HepG2 (cell line): Measurements from ENCODE around the gene TBC1D22A. TPM values are rescaled to one million over a fixed set of nuclear protein-coding genes. Genes with fewer than 3 reads are reported as not detected.

Experiments used
- ERF ChIP-seq: IDR thresholded peaks from 2 replicates; pipeline ENCODE4 v1.6.1; 2018; ENCODE audit warnings: missing biosample characterization, missing genetic modification reagents
- HIC2 ChIP-seq: sonication (generic); formaldehyde crosslinking; IDR thresholded peaks from 2 replicates; pipeline ENCODE4 v1.9.0; 2022; ENCODE audit warnings: low read depth, missing genetic modification reagents
- KLF12 ChIP-seq: sonication (generic); formaldehyde crosslinking; IDR thresholded peaks from 2 replicates; pipeline ENCODE4 v1.4.0; 2020; ENCODE audit warnings: missing genetic modification reagents, borderline replicate concordance
- NFKB2 ChIP-seq: sonication (generic); formaldehyde crosslinking; IDR thresholded peaks from 2 replicates; pipeline ENCODE4 v1.4.0; 2020; ENCODE audit warnings: missing genetic modification reagents, borderline replicate concordance
- ZFP37 ChIP-seq: sonication (generic); formaldehyde crosslinking; IDR thresholded peaks from 2 replicates; pipeline ENCODE4 v1.4.0; 2020; ENCODE audit warnings: missing genetic modification reagents, borderline replicate concordance
- ZFP91 ChIP-seq: sonication (generic); formaldehyde crosslinking; IDR thresholded peaks from 2 replicates; pipeline ENCODE4 v1.9.0; 2022; ENCODE audit warnings: missing genetic modification reagents, mild to moderate bottlenecking, borderline replicate concordance
- ZNF570 ChIP-seq: sonication (generic); formaldehyde crosslinking; IDR thresholded peaks from 2 replicates; pipeline ENCODE4 v1.4.0; 2020; ENCODE audit warnings: mild to moderate bottlenecking, missing genetic modification reagents, borderline replicate concordance
- ZNF775 ChIP-seq: sonication (generic); formaldehyde crosslinking; IDR thresholded peaks from 2 replicates; pipeline ENCODE4 v1.4.0; 2020; ENCODE audit warnings: missing genetic modification reagents, mild to moderate bottlenecking, moderate library complexity, borderline replicate concordance
- polyA plus RNA-seq, 8 experiments: library from polyadenylated mRNA; depleted of rRNA in 3 of 8; stranded (reverse) in 7 of 8; unstranded in 1 of 8; fragments of >200 nt; fragmentation: Illumina TruSeq in 4 of 8; extraction: Trizol in 4 of 8; gene quantifications; 2 replicates each; pipeline versions ENCODE4 v1.2.1 to v1.2.3, GENCODE V29; 2011 to 2016; ENCODE audit warnings: low read depth in 4 of 8, missing spikeins in 1 of 8, mixed read lengths in 1 of 8; ENCODE audit not compliant: insufficient read depth in 1 of 8
- total RNA-seq, 5 experiments: library from RNA; depleted of rRNA; stranded (reverse); fragments of >200 nt; fragmentation: Illumina TruSeq; extraction: Trizol; gene quantifications; 2 replicates each; pipeline ENCODE4 v1.2.3, GENCODE V29; 2016; ENCODE audit warnings: low read depth in 1 of 5
- TF ChIP-seq, protein P1 (sequence below): sonication (generic); formaldehyde crosslinking; IDR thresholded peaks from 2 replicates; pipeline ENCODE4 v1.5.1; 2020; ENCODE audit warnings: missing genetic modification reagents, mild to moderate bottlenecking, borderline replicate concordance
- TF ChIP-seq, protein P2 (sequence below): sonication (generic); formaldehyde crosslinking; IDR thresholded peaks from 2 replicates; pipeline ENCODE4 v1.8.0; 2022; ENCODE audit warnings: mild to moderate bottlenecking, missing genetic modification reagents
- TF ChIP-seq, protein P3 (sequence below): sonication (generic); formaldehyde crosslinking; IDR thresholded peaks from 2 replicates; pipeline ENCODE4 v1.4.0; 2020; ENCODE audit warnings: missing genetic modification reagents, low read depth, mild to moderate bottlenecking, borderline replicate concordance
- TF ChIP-seq, protein P4 (sequence below), 2 experiments: sonication (generic) in 1 of 2; formaldehyde crosslinking in 1 of 2; IDR thresholded peaks; 2 replicates each; pipeline versions ENCODE4 v1.6.1 to v1.9.0; 2014 to 2022; ENCODE audit warnings: antibody characterized with exemption in 1 of 2, borderline replicate concordance in 1 of 2, inconsistent platforms in 1 of 2, low read depth in 1 of 2, missing genetic modification reagents in 1 of 2

The TBC1D22A gene
- total and polyA plus RNA-seq, 2 of the 13 experiments (the other 11 are each of a cell fraction or from before 2014, with no cell fraction given) = 17.3 to 18.0 TPM

GRCh38 chr22:46738647-46739093, 23.8 kb upstream of the TBC1D22A start (continued):
- TF ChIP-seq, protein P1, sequence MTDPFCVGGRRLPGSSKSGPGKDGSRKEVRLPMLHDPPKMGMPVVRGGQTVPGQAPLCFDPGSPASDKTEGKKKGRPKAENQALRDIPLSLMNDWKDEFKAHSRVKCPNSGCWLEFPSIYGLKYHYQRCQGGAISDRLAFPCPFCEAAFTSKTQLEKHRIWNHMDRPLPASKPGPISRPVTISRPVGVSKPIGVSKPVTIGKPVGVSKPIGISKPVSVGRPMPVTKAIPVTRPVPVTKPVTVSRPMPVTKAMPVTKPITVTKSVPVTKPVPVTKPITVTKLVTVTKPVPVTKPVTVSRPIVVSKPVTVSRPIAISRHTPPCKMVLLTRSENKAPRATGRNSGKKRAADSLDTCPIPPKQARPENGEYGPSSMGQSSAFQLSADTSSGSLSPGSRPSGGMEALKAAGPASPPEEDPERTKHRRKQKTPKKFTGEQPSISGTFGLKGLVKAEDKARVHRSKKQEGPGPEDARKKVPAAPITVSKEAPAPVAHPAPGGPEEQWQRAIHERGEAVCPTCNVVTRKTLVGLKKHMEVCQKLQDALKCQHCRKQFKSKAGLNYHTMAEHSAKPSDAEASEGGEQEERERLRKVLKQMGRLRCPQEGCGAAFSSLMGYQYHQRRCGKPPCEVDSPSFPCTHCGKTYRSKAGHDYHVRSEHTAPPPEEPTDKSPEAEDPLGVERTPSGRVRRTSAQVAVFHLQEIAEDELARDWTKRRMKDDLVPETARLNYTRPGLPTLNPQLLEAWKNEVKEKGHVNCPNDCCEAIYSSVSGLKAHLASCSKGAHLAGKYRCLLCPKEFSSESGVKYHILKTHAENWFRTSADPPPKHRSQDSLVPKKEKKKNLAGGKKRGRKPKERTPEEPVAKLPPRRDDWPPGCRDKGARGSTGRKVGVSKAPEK (CRISPR knock-in tag) = no peak
- peak; percentile 35; the same call in 1 of the 2 replicates for TF ChIP-seq ERF
- TF ChIP-seq, protein P2, sequence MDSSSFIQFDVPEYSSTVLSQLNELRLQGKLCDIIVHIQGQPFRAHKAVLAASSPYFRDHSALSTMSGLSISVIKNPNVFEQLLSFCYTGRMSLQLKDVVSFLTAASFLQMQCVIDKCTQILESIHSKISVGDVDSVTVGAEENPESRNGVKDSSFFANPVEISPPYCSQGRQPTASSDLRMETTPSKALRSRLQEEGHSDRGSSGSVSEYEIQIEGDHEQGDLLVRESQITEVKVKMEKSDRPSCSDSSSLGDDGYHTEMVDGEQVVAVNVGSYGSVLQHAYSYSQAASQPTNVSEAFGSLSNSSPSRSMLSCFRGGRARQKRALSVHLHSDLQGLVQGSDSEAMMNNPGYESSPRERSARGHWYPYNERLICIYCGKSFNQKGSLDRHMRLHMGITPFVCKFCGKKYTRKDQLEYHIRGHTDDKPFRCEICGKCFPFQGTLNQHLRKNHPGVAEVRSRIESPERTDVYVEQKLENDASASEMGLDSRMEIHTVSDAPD (CRISPR knock-in tag) = no peak
- TF ChIP-seq, protein P3, sequence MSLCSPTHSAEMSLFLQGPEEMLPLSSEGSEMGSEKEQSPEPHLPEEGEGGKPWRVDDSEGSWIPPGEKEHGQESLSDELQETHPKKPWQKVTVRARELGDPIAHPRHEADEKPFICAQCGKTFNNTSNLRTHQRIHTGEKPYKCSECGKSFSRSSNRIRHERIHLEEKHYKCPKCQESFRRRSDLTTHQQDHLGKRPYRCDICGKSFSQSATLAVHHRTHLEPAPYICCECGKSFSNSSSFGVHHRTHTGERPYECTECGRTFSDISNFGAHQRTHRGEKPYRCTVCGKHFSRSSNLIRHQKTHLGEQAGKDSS (CRISPR knock-in tag) = no peak
- TF ChIP-seq ZNF570 = no peak
- TF ChIP-seq ZFP37 (CRISPR knock-in tag) = no peak
- TF ChIP-seq, protein P4, sequence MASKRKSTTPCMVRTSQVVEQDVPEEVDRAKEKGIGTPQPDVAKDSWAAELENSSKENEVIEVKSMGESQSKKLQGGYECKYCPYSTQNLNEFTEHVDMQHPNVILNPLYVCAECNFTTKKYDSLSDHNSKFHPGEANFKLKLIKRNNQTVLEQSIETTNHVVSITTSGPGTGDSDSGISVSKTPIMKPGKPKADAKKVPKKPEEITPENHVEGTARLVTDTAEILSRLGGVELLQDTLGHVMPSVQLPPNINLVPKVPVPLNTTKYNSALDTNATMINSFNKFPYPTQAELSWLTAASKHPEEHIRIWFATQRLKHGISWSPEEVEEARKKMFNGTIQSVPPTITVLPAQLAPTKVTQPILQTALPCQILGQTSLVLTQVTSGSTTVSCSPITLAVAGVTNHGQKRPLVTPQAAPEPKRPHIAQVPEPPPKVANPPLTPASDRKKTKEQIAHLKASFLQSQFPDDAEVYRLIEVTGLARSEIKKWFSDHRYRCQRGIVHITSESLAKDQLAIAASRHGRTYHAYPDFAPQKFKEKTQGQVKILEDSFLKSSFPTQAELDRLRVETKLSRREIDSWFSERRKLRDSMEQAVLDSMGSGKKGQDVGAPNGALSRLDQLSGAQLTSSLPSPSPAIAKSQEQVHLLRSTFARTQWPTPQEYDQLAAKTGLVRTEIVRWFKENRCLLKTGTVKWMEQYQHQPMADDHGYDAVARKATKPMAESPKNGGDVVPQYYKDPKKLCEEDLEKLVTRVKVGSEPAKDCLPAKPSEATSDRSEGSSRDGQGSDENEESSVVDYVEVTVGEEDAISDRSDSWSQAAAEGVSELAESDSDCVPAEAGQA (IDR thresholded peaks at IDR 0.05; ENCODE audit: low read depth) = no peak
- TF ChIP-seq, protein P4 (CRISPR knock-in tag; IDR thresholded peaks at IDR 0.05; ENCODE audit: borderline replicate concordance) = no peak
- TF ChIP-seq NFKB2 (CRISPR knock-in tag) = no peak; the same call in 1 of the 2 replicates
- TF ChIP-seq ZNF775 (CRISPR knock-in tag) = no peak
- no peak for TF ChIP-seq HIC2 (CRISPR knock-in tag)
- no peak for TF ChIP-seq ZFP91 (CRISPR knock-in tag)
- 0 out of 2 replicates have a peak, but pooled peaks have one; percentile 17 for TF ChIP-seq KLF12 (CRISPR knock-in tag)
